Measurements from ENCODE around the gene CRAMP1. TPM values are rescaled to one million over a fixed set of nuclear protein-coding genes. Genes with fewer than 3 reads are reported as not detected.
A peak's percentile ranks its signal among the peaks of the same experiment; 100 is the strongest.

CRAMP1 gene
- total RNA-seq, 2 donors from 2014 or later: 29.2 to 40.0 TPM

DNA sequence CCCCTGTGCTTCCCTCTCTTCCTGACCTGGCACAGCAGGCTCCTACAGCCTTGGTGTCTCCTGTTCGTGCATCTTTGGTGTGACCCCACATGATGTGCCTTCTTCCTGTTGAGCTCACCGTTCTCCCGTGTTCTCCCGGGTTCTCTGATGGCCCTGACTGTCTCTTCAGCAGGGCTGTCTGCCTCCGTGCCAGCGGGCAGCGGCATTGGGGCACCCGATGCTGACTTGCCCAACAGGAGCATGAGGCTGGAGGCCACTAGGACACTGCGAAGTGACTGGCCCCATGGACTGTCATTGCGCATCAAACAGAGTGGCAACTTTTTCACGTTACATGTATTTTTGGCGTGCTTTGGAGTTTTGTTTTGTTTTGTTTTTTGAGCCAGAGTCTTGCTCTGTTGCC, 22.4 kb downstream of the CRAMP1 start:
- Mint-ChIP-seq H3K27ac (no peak overlapping the region), H3K9me3 (no peaks in the 10 kb centered on the region), H3K27me3 (ENCODE audit: insufficient read depth) (no peaks in the 10 kb centered on the region), H3K36me3 (ENCODE audit: low read depth) (peaks cover 63% of the 10 kb centered on the region), H3K4me1 (no peaks in the 10 kb centered on the region), H3K4me3 (no peak overlapping the region)
- no peak overlapping the region for H3K27ac ChIP-seq (ENCODE audit: low read depth, low read length)
- no peak overlapping the region for H3K9ac ChIP-seq (ENCODE audit: extremely low read depth, low read length, poor library complexity, severe bottlenecking)
- no peaks in the 10 kb centered on the region for H3K27me3 ChIP-seq (ENCODE audit: control insufficient read depth, insufficient read depth, low read length, poor library complexity, severe bottlenecking)
- no peak for TF ChIP-seq CTCF (conservative IDR thresholded peaks at IDR 0.05)
- no peak for DNase-seq
- H3K4me3 ChIP-seq (ENCODE audit: low read length): no peak overlapping the region
- WGBS, 2 experiments (ENCODE audit: insufficient coverage in 1 of 2, insufficient read length in 1 of 2): 96 to 99% methylated on average over 10 to 12 of the region's 12 CpGs
- peaks cover 78% of the 10 kb centered on the region for H3K36me3 ChIP-seq (ENCODE audit: control insufficient read depth, insufficient read depth, low read length)
- H3K4me1 ChIP-seq (ENCODE audit: control insufficient read depth, insufficient read depth, low read length): no peaks in the 10 kb centered on the region
- no peaks in the 10 kb centered on the region for H3K9me3 ChIP-seq (ENCODE audit: control insufficient read depth, low read length)

DNA sequence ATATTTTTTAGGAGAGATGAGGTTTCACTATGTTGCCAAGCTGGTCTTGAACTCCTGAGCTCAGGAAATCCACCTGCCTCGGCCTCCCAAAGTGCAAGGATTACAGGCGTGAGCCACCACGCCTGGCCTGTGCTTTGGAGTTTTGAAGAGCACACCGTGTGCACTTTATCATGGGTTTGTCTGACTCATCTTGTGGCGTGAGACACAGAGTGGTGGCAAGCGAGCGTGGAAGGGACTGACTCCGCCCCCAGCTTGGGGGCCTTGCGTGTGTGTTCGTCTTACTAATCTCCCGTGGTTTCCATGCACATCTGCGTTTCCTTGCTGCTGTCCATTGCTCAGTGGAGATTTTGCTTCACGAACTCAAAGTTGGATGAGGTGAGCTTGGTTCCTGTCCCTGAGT, 22.9 kb downstream of the CRAMP1 start:
- no peaks in the 10 kb centered on the region for H3K9me3 ChIP-seq (ENCODE audit: control insufficient read depth, low read length)
- no peaks in the 10 kb centered on the region for H3K4me1 ChIP-seq (ENCODE audit: control insufficient read depth, insufficient read depth, low read length)
- H3K27ac ChIP-seq (ENCODE audit: low read depth, low read length): no peak overlapping the region
- H3K4me1 Mint-ChIP-seq: no peaks in the 10 kb centered on the region
- peak overlapping the region; percentile 64 for H3K27ac Mint-ChIP-seq
- H3K9ac ChIP-seq (ENCODE audit: extremely low read depth, low read length, poor library complexity, severe bottlenecking): no peak overlapping the region
- no peaks in the 10 kb centered on the region for H3K27me3 Mint-ChIP-seq (ENCODE audit: insufficient read depth)
- no peak overlapping the region for H3K4me3 Mint-ChIP-seq
- WGBS, 2 experiments (ENCODE audit: insufficient coverage in 1 of 2, insufficient read length in 1 of 2): 94 to 95% methylated on average over 8 to 13 of the region's 13 CpGs
- H3K36me3 ChIP-seq (ENCODE audit: control insufficient read depth, insufficient read depth, low read length): peaks cover 77% of the 10 kb centered on the region
- no peaks in the 10 kb centered on the region for H3K9me3 Mint-ChIP-seq
- no peak overlapping the region for H3K4me3 ChIP-seq (ENCODE audit: low read length)
- no peaks in the 10 kb centered on the region for H3K27me3 ChIP-seq (ENCODE audit: control insufficient read depth, insufficient read depth, low read length, poor library complexity, severe bottlenecking)
- TF ChIP-seq CTCF (conservative IDR thresholded peaks at IDR 0.05): no peak
- DNase-seq: no peak
- peaks cover 66% of the 10 kb centered on the region for H3K36me3 Mint-ChIP-seq (ENCODE audit: low read depth)

DNA sequence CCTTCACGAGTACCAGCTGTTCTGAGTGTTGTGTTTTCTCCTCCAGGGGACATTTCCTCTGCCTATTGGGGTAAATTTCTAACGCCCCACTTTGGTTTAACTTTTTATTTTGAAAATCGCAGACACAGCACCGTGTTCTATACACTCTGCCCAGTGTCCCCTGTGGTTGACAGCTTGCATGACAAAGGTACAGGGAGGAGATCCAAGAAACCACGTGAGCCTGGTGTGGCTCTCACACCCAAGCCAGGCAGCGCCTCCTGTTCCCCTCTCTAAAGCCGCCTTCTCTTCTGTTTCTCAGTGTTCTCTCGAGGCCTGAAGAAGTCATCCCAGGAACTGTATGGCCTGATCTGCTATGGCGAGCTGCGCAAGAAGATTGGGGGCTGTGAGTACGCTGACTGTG, 25.4 kb downstream of the CRAMP1 start:
- DNase-seq: no peak
- no peaks in the 10 kb centered on the region for H3K4me1 ChIP-seq (ENCODE audit: control insufficient read depth, insufficient read depth, low read length)
- H3K27ac Mint-ChIP-seq: no peak overlapping the region
- peaks cover 80% of the 10 kb centered on the region for H3K36me3 ChIP-seq (ENCODE audit: control insufficient read depth, insufficient read depth, low read length)
- H3K9me3 Mint-ChIP-seq: no peaks in the 10 kb centered on the region
- 90 to 93% methylated on average over 9 to 11 of the region's 11 CpGs for WGBS, 2 experiments (ENCODE audit: insufficient coverage in 1 of 2, insufficient read length in 1 of 2)
- no peak overlapping the region for H3K27ac ChIP-seq (ENCODE audit: low read depth, low read length)
- H3K27me3 ChIP-seq (ENCODE audit: control insufficient read depth, insufficient read depth, low read length, poor library complexity, severe bottlenecking): no peaks in the 10 kb centered on the region
- H3K9ac ChIP-seq (ENCODE audit: extremely low read depth, low read length, poor library complexity, severe bottlenecking): no peak overlapping the region
- TF ChIP-seq CTCF (conservative IDR thresholded peaks at IDR 0.05): no peak
- H3K9me3 ChIP-seq (ENCODE audit: control insufficient read depth, low read length): no peaks in the 10 kb centered on the region
- H3K27me3 Mint-ChIP-seq (ENCODE audit: insufficient read depth): no peaks in the 10 kb centered on the region
- H3K4me1 Mint-ChIP-seq: no peaks in the 10 kb centered on the region
- peaks cover 74% of the 10 kb centered on the region for H3K36me3 Mint-ChIP-seq (ENCODE audit: low read depth)
- H3K4me3 ChIP-seq (ENCODE audit: low read length): no peak overlapping the region
- H3K4me3 Mint-ChIP-seq: no peak overlapping the region
